Skin of body (tissue), 2 donors: Measurements from ENCODE around the gene ERP27. TPM values are rescaled to one million over a fixed set of nuclear protein-coding genes. Genes with fewer than 3 reads are reported as not detected.

Experiments
- DNase-seq: peaks from one replicate; lab custom pipeline; 2025; lab: John Stamatoyannopoulos, UW
- total RNA-seq: library from RNA; depleted of rRNA; stranded (reverse); fragments of >200 nt; gene quantifications from one replicate; pipeline ENCODE4 v1.2.3, GENCODE V29; 2014

The ERP27 gene
- total RNA-seq, 1 donor from 2014 or later: 1.9 TPM

DNA sequence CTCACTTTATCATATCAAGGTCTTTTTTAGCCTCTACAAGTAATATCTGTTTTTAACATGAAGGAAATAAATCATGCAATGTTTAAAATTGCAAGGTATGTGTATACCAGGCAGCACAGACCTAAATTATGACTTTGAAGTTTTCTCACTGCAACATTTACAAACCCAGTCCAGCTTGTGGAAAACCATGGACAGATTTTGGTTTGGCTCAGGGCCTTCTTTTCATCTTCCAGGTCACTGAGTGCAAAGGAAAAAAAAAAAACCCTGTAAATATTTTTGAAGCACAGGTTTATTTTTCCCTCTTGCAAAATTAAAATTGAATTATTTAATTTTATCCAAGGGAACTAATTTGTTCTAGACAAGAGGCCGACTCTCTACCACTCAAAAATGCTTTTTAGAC, 66.5 kb downstream of the ERP27 start:
- no peak for DNase-seq

DNA sequence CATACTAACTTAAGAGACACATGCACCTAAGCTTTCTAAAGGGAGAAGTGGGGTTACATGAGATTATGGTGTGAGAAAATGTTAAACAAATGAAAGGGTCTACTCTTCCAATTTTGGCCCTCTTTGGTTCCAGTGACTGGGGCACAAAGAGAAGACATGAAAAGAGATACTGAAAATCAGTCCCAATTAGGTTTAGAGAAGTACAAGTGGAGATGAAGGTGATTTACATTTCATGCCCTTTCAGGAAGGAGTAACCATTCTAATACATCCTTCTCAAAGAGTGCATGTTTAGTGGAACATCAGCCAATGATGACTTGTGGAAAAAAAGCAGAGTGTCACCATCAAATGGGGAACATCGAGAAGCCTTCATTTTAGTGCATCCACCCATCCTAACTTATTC, 67.1 kb downstream of the ERP27 start:
- DNase-seq: no peak

DNA sequence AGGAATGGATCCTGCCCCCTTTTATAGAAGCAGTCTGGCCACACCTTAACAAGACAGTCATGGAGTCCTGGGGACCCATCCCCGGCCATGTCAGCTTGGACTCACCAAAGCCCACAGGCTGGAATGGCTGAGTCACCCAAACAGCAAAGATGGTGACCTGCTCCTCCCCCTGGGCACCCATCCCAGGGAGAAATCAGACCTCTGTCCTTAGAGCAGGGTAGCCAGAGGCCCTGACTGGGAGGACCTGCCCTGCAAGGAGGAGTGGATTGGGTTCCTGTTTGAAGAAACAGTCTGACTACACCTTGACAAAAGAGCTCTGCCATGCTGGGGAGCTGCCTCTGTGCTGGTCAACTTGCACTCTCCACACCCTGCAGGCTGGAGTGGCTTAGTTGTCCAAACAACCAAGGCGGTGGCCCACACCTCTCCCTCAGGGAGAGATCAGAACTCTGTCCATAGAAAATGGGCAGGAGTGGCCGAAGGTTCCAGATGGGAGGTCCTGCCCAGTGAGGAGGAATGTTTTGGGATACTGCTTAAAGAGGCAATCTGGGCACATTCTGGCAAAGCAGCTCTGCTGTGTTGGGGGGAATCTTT, 69.3 kb downstream of the ERP27 start:
- no peak for DNase-seq

Other genes with a start within 250 kb of the ERP27 start
- 0.10 TPM for gene GUCY2C, start 241.9 kb downstream of the ERP27 start, total RNA-seq
- gene WBP11, start 135.1 kb downstream of the ERP27 start, total RNA-seq: 26.9 TPM
- 1.4 TPM for gene C12orf60, start 134.9 kb downstream of the ERP27 start, total RNA-seq
- gene SMCO3, start 124.4 kb downstream of the ERP27 start, total RNA-seq: 0.39 TPM
- gene ART4, start 95.0 kb downstream of the ERP27 start, total RNA-seq: 1.3 TPM
- 127 TPM for gene MGP, start 52.7 kb downstream of the ERP27 start, total RNA-seq
- 36.7 TPM for gene ARHGDIB, start 23.1 kb upstream of the ERP27 start, total RNA-seq
- 0.59 TPM for gene PDE6H, start 34.5 kb upstream of the ERP27 start, total RNA-seq